ENCODE data around the gene TP73. TPM values are rescaled to one million over a fixed set of nuclear protein-coding genes. Genes with fewer than 3 reads are reported as not detected.

TP73 gene
- total RNA-seq, 1 donor from 2014 or later, result not detected

DNA sequence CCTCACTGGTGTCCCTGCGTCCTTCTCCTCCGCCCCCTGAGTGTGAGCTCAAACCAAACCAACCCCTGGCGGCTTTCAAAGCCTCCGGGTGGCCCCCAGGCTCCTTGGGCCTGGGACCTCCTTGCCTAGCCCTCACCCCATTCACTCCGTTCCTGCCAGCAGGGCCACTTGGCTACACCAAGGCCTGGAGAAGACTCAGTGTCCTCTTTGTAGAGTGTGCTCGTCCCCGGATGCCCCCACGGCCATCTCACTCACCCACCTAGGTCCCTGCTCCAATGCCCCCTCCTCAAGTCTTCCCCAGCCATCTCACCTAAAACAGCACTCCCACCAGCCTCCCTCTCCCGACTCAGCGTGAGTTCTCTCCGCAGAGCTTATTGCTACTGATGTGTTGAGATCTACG is 92.8 kb downstream of the TP73 start:
- H3K27me3 ChIP-seq, result no peaks in the 10 kb centered on the region
- no peak overlapping the region for H3K4me3 ChIP-seq
- no peak for DNase-seq (ENCODE audit: low spot score in 2 of 2)
- peaks cover 0 to 6% of the 10 kb centered on the region in 2 donors for H3K4me1 ChIP-seq
- intact Hi-C loops (cut with DNase I), result no loop called here
- no peaks in the 10 kb centered on the region for H3K9me3 ChIP-seq
- H3K27ac ChIP-seq, result no peak overlapping the region
- H3K36me3 ChIP-seq, result peaks cover 18 to 33% of the 10 kb centered on the region in 2 donors
- TF ChIP-seq, protein P1, sequence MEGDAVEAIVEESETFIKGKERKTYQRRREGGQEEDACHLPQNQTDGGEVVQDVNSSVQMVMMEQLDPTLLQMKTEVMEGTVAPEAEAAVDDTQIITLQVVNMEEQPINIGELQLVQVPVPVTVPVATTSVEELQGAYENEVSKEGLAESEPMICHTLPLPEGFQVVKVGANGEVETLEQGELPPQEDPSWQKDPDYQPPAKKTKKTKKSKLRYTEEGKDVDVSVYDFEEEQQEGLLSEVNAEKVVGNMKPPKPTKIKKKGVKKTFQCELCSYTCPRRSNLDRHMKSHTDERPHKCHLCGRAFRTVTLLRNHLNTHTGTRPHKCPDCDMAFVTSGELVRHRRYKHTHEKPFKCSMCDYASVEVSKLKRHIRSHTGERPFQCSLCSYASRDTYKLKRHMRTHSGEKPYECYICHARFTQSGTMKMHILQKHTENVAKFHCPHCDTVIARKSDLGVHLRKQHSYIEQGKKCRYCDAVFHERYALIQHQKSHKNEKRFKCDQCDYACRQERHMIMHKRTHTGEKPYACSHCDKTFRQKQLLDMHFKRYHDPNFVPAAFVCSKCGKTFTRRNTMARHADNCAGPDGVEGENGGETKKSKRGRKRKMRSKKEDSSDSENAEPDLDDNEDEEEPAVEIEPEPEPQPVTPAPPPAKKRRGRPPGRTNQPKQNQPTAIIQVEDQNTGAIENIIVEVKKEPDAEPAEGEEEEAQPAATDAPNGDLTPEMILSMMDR (IDR thresholded peaks at IDR 0.05), result no peak

DNA sequence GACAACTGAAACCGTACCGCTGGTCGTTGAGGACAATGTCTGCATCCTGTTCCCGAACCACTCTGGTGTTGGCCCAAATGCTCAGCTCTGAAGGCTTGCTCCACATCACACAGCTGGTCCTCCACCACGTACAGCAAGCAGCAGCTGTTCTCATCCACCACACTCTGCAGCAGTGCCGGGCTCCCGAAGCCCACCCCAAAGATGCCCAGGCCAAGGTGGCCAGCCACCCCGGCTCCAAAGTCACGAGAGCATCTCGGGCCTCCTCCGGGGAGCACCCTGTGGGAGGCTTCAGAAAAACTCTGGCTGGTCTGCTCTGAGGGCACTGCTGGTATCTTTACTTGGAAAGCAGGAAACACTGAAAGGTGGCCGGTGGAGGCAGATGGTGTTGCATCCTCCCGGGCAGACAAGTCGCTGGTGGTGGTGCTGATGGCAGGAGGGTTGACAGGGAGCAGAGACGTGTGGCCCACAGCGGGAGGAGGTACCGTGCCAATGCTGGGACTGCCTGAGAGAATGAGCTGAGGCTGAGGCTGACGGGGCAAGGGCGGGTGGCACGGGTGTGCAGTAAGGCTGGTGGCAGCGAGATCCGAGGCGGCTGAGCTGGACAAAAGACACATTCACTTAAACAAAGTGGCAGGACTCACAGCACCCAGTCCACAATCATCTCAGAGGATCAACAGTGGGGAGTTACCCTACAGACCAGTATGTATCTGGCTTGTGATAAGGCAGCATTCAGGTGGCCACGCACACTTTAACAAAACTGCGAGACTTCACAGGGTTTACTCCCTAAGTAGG is 93.5 kb downstream of the TP73 start:
- Histone ChIP-seq H3K4me1 (peaks cover 0 to 6% of the 10 kb centered on the region in 2 donors), H3K36me3 (peaks cover 15 to 26% of the 10 kb centered on the region in 2 donors), H3K9me3 (no peaks in the 10 kb centered on the region), H3K27me3 (no peaks in the 10 kb centered on the region), H3K4me3 (peak overlapping the region in 1 of 2 donors; percentile 76), H3K27ac (peak overlapping the region in 1 of 2 donors; percentile 88)
- intact Hi-C loops (cut with DNase I), result no loop called here
- no peak for DNase-seq (ENCODE audit: low spot score in 2 of 2)
- TF ChIP-seq, protein P1 (IDR thresholded peaks at IDR 0.05), result no peak

DNA sequence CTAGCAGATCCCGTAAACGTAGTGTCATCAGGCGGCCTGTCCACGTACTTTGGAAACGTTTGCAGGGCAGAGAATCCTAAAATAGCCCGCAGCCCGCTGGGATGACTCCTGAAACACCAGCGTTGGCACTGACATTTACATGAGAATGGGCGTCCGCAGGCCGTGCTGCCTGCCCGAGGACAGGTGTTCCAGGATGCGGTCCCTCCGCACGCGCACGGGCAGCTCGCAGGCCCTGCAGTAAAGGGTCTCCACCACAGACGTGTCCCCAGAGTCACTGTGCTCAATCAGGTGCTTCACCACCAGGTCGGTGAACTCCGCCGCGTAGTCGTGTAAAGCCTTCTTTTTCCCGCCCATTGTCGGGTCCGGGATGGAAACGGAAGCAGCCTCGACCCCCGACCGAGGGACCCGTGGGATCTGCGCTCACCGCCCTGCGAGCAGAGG is 94.1 kb downstream of the TP73 start:
- DNase-seq (ENCODE audit: low spot score in 2 of 2), result no peak
- intact Hi-C loops (cut with DNase I), result no loop called here
- Histone ChIP-seq H3K27me3 (no peaks in the 10 kb centered on the region), H3K4me1 (peaks cover 0 to 6% of the 10 kb centered on the region in 2 donors), H3K27ac (peak overlapping the region; percentile 58 to 88), H3K36me3 (peaks cover 13 to 20% of the 10 kb centered on the region in 2 donors), H3K9me3 (no peaks in the 10 kb centered on the region), H3K4me3 (peak overlapping the region; percentile 76 to 85)
- TF ChIP-seq, protein P1 (IDR thresholded peaks at IDR 0.05), result no peak

DNA sequence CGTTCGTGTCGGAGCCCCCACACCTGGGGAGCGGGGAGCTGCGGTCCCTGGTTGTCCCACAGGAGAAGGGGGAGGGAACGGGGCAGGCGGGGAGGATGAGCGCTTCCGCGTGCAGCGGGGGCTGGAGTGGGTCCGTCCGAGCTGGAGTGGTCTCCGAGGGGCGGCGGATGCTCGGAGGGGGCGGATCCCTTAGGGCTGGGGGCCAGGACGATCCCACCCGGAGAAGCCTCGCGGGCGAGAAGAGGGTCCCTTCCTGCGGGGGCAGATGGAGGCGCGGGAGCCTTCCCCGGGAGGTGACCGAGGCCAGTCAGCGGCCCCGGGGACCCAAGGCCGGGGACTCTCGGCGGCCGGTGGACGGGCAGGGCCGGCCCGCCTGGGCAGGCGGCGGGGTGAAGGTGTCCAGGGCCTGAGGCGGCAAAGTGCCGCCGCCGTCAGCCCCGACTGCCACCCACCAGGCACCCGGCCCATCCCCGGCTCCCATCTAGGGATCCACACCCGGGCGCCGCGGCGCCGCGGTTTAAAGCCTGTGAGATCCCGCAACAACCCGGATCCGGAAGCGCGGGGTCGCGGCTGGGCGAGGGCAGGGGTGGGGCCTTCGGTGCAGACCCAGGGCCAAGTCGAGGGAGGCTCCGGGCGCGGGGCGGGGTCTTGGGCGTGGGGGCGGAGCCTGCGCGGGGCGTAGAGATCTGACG is 94.7 kb downstream of the TP73 start:
- peaks cover 0 to 6% of the 10 kb centered on the region in 2 donors for H3K4me1 ChIP-seq
- peak overlapping the region; percentile 58 to 88 for H3K27ac ChIP-seq
- no peaks in the 10 kb centered on the region for H3K9me3 ChIP-seq
- TF ChIP-seq, protein P1 (IDR thresholded peaks at IDR 0.05), result no peak
- H3K4me3 ChIP-seq, result peak overlapping the region; percentile 76 to 85
- no peaks in the 10 kb centered on the region for H3K27me3 ChIP-seq
- peak; percentile 30 to 92 for DNase-seq (ENCODE audit: low spot score in 2 of 2)
- intact Hi-C loops (cut with DNase I), result no loop called here
- peaks cover 9 to 14% of the 10 kb centered on the region in 2 donors for H3K36me3 ChIP-seq

DNA sequence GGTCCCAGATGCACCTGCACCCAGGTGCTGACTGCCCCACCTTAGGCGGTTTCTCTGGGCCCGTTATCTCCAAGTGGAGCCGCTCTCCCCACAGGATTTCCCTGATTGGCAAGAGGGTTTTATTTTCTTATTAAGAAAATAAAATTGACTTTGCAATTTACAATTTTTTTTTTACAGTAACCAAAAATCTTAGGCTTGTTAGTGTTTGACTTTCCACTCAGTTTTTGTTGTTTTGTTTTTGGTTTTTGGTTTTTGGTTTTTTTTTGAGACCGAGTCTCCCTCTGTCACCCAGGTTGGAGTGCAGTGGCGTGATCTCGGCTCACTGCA is 95.2 kb downstream of the TP73 start:
- H3K9me3 ChIP-seq, result no peaks in the 10 kb centered on the region
- no peaks in the 10 kb centered on the region for H3K27me3 ChIP-seq
- peaks cover 6 to 9% of the 10 kb centered on the region in 2 donors for H3K36me3 ChIP-seq
- peak overlapping the region; percentile 76 to 85 for H3K4me3 ChIP-seq
- peaks cover 0 to 6% of the 10 kb centered on the region in 2 donors for H3K4me1 ChIP-seq
- peak overlapping the region; percentile 58 to 88 for H3K27ac ChIP-seq
- no peak for DNase-seq (ENCODE audit: low spot score in 2 of 2)
- intact Hi-C loops (cut with DNase I), result no loop called here
- TF ChIP-seq, protein P1 (IDR thresholded peaks at IDR 0.05), result no peak

Measured in ascending aorta (tissue), 2 donors.